ENCODE data around the gene LYPD5. TPM values are rescaled to one million over a fixed set of nuclear protein-coding genes. Genes with fewer than 3 reads are reported as not detected.

Gene LYPD5
- total and polyA plus RNA-seq, 8 donors: 0.20 to 6.3 (median 0.55) TPM

GRCh38 chr19:43748205-43748594 lies 54.0 kb downstream of the LYPD5 start:
- ATAC-seq: no peak
- no peak for TF ChIP-seq CTCF (IDR thresholded peaks at IDR 0.05)
- no peak for DNase-seq
- no peak overlapping the region for H3K4me3 ChIP-seq
- peaks cover 13 to 44% of the 10 kb centered on the region in 2 donors for H3K4me1 ChIP-seq
- H3K9me3 ChIP-seq: no peaks in the 10 kb centered on the region
- no peak overlapping the region for H3K27ac ChIP-seq
- peaks cover 0 to 91% of the 10 kb centered on the region in 2 donors for H3K36me3 ChIP-seq
- intact Hi-C loops (cut with DNase I): loop anchor here in 1 of 2 donors (5.0 kb wide), 1 partner anchor 34 kb away; the partner anchor contains the start of gene KCNN4
- no peaks in the 10 kb centered on the region for H3K27me3 ChIP-seq

DNA sequence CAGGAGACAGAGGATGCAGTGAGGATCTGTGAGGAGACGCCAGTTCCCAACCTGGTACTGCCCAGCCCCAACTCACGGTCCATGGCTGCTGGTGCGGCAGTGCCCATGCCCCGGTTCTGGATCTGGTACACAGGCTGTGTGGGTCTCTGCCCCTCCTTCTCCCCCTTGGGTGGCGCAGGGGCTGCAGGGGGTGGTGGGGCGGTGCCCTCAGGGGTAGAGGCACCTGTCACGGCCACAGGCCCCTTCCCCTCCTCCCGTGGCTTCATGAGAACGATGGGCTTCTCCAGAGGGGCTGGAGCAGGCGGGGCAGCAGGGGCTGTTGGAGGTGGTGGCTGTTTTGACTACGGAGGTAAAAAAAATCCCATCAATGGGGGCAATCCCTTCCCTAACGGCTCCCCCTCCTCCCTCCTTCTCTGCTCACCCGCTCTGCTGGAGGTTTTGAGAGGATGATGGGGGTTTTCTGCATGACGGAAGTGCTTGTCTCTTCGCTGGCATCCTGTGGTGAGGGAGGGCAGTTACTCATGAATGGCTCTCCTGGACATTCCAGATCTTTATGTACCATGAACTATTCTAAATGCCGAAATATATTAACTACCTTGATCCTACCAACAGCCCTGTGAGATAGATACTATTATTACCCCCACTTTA lies 54.6 kb downstream of the LYPD5 start:
- H3K9me3 ChIP-seq: no peaks in the 10 kb centered on the region
- H3K27ac ChIP-seq: no peak overlapping the region
- intact Hi-C loops (cut with DNase I): loop anchor here in 1 of 2 donors (5.0 kb wide), 1 partner anchor 35 kb away; the partner anchor contains the start of gene KCNN4
- ATAC-seq: no peak
- no peaks in the 10 kb centered on the region for H3K27me3 ChIP-seq
- no peak for DNase-seq
- H3K4me3 ChIP-seq: no peak overlapping the region
- peaks cover 8 to 39% of the 10 kb centered on the region in 2 donors for H3K4me1 ChIP-seq
- no peak for TF ChIP-seq CTCF (IDR thresholded peaks at IDR 0.05)
- H3K36me3 ChIP-seq: peaks cover 0 to 96% of the 10 kb centered on the region in 2 donors

Other genes with a start within 250 kb of the LYPD5 start
- gene XRCC1, start 226.9 kb downstream of the LYPD5 start, total RNA-seq: 10 to 100 TPM; 25.2 to 30.6 TPM
- gene XRCC1, start 226.9 kb downstream of the LYPD5 start, polyA plus RNA-seq (ENCODE audit: insufficient read length in 6 of 6): 10 to 100 TPM; 52.8 to 70.0 (median 57.4) TPM
- gene PINLYP, start 226.6 kb downstream of the LYPD5 start, total RNA-seq: 1 to 10 TPM; 6.2 to 7.1 TPM
- gene PINLYP, start 226.6 kb downstream of the LYPD5 start, polyA plus RNA-seq (ENCODE audit: insufficient read length in 6 of 6): 10 to 100 TPM; 15.4 to 21.2 (median 18.2) TPM
- gene IRGQ, start 206.3 kb downstream of the LYPD5 start, total RNA-seq: 10 to 100 TPM; 22.0 to 27.6 TPM
- 10 to 100 TPM; 15.1 to 18.5 (median 17.1) TPM for gene IRGQ, start 206.3 kb downstream of the LYPD5 start, polyA plus RNA-seq (ENCODE audit: insufficient read length in 6 of 6)
- 10 to 100 TPM; 11.5 to 14.4 TPM for gene ZNF576, start 205.9 kb downstream of the LYPD5 start, total RNA-seq
- gene ZNF576, start 205.9 kb downstream of the LYPD5 start, polyA plus RNA-seq (ENCODE audit: insufficient read length in 6 of 6): 10 to 100 TPM in 5 of 6 donors, 1 to 10 TPM in 1; 9.3 to 12.3 (median 10.8) TPM
- gene SRRM5, start 190.4 kb downstream of the LYPD5 start, total RNA-seq: under 1 TPM; 0.10 to 0.32 TPM
- 1 to 10 TPM; 1.1 to 2.5 (median 2.2) TPM for gene SRRM5, start 190.4 kb downstream of the LYPD5 start, polyA plus RNA-seq (ENCODE audit: insufficient read length in 6 of 6)
- 10 to 100 TPM; 24.7 to 41.5 TPM for gene ZNF428, start 182.8 kb downstream of the LYPD5 start, total RNA-seq
- 10 to 100 TPM; 71.8 to 99.9 (median 88.1) TPM for gene ZNF428, start 182.8 kb downstream of the LYPD5 start, polyA plus RNA-seq (ENCODE audit: insufficient read length in 6 of 6)
- gene CADM4, start 162.6 kb downstream of the LYPD5 start, total RNA-seq: 10 to 100 TPM in 1 of 2 donors, 1 to 10 TPM in 1; 4.7 to 12.1 TPM
- gene CADM4, start 162.6 kb downstream of the LYPD5 start, polyA plus RNA-seq (ENCODE audit: insufficient read length in 6 of 6): 10 to 100 TPM; 17.2 to 24.0 (median 21.2) TPM
- 100 to 1,000 TPM in 1 of 2 donors, 10 to 100 TPM in 1; 76.5 to 119 TPM for gene PLAUR, start 132.3 kb downstream of the LYPD5 start, total RNA-seq
- gene PLAUR, start 132.3 kb downstream of the LYPD5 start, polyA plus RNA-seq (ENCODE audit: insufficient read length in 6 of 6): 10 to 100 TPM; 13.7 to 22.0 (median 17.8) TPM
- not detected for gene IRGC, start 86.4 kb downstream of the LYPD5 start, total RNA-seq
- not detected for gene IRGC, start 86.4 kb downstream of the LYPD5 start, polyA plus RNA-seq (ENCODE audit: insufficient read length in 6 of 6)
- gene SMG9, start 47.5 kb downstream of the LYPD5 start, total RNA-seq: 10 to 100 TPM; 40.9 to 49.6 TPM
- gene SMG9, start 47.5 kb downstream of the LYPD5 start, polyA plus RNA-seq (ENCODE audit: insufficient read length in 6 of 6): 10 to 100 TPM; 48.5 to 66.2 (median 55.7) TPM
- gene KCNN4, start 21.5 kb downstream of the LYPD5 start, total RNA-seq: 10 to 100 TPM in 1 of 2 donors, 1 to 10 TPM in 1; 9.6 to 21.5 TPM
- 1 to 10 TPM in 5 of 6 donors, under 1 TPM in 1; 0.67 to 4.3 (median 2.0) TPM for gene KCNN4, start 21.5 kb downstream of the LYPD5 start, polyA plus RNA-seq (ENCODE audit: insufficient read length in 6 of 6)
- 10 to 100 TPM in 1 of 2 donors, 1 to 10 TPM in 1; 8.1 to 10.4 TPM for gene ZNF283, start 24.9 kb upstream of the LYPD5 start, total RNA-seq
- 10 to 100 TPM; 19.2 to 26.8 (median 22.6) TPM for gene ZNF283, start 24.9 kb upstream of the LYPD5 start, polyA plus RNA-seq (ENCODE audit: insufficient read length in 6 of 6)
- 1 to 10 TPM; 2.1 to 6.1 TPM for gene ZNF404, start 81.5 kb upstream of the LYPD5 start, total RNA-seq
- gene ZNF404, start 81.5 kb upstream of the LYPD5 start, polyA plus RNA-seq (ENCODE audit: insufficient read length in 6 of 6): 10 to 100 TPM; 16.0 to 22.6 (median 21.1) TPM
- 10 to 100 TPM; 12.9 to 13.4 TPM for gene ZNF45, start 132.8 kb upstream of the LYPD5 start, total RNA-seq
- gene ZNF45, start 132.8 kb upstream of the LYPD5 start, polyA plus RNA-seq (ENCODE audit: insufficient read length in 6 of 6): 10 to 100 TPM; 30.1 to 33.4 (median 32.1) TPM
- gene ZNF221, start 148.8 kb upstream of the LYPD5 start, total RNA-seq: 1 to 10 TPM; 4.3 to 6.5 TPM
- 10 to 100 TPM in 1 of 6 donors, 1 to 10 TPM in 5; 6.4 to 11.9 (median 9.4) TPM for gene ZNF221, start 148.8 kb upstream of the LYPD5 start, polyA plus RNA-seq (ENCODE audit: insufficient read length in 6 of 6)
- 1 to 10 TPM; 7.2 to 8.1 TPM for gene ZNF155, start 181.7 kb upstream of the LYPD5 start, total RNA-seq
- 10 to 100 TPM; 16.3 to 20.6 (median 17.8) TPM for gene ZNF155, start 181.7 kb upstream of the LYPD5 start, polyA plus RNA-seq (ENCODE audit: insufficient read length in 6 of 6)
- 1 to 10 TPM; 4.0 to 8.1 TPM for gene ZNF230, start 200.5 kb upstream of the LYPD5 start, total RNA-seq
- 10 to 100 TPM in 1 of 6 donors, 1 to 10 TPM in 5; 7.9 to 10.7 (median 9.4) TPM for gene ZNF230, start 200.5 kb upstream of the LYPD5 start, polyA plus RNA-seq (ENCODE audit: insufficient read length in 6 of 6)
- 1 to 10 TPM; 3.2 to 3.4 TPM for gene ZNF222, start 222.9 kb upstream of the LYPD5 start, total RNA-seq
- gene ZNF222, start 222.9 kb upstream of the LYPD5 start, polyA plus RNA-seq (ENCODE audit: insufficient read length in 6 of 6): 10 to 100 TPM in 5 of 6 donors, 1 to 10 TPM in 1; 9.6 to 13.4 (median 10.4) TPM
- gene ZNF223, start 249.6 kb upstream of the LYPD5 start, total RNA-seq: 1 to 10 TPM; 5.0 to 5.1 TPM
- 10 to 100 TPM; 11.9 to 16.1 (median 14.1) TPM for gene ZNF223, start 249.6 kb upstream of the LYPD5 start, polyA plus RNA-seq (ENCODE audit: insufficient read length in 6 of 6)